ENCODE measurements around the gene TPCN1. TPM values are rescaled to one million over a fixed set of nuclear protein-coding genes. Genes with fewer than 3 reads are reported as not detected.

Gene TPCN1
- total and polyA plus RNA-seq, 2 of the 8 experiments (the other 6 are each of a cell fraction or from before 2014, with no cell fraction given), result 14.9 to 21.4 TPM

DNA sequence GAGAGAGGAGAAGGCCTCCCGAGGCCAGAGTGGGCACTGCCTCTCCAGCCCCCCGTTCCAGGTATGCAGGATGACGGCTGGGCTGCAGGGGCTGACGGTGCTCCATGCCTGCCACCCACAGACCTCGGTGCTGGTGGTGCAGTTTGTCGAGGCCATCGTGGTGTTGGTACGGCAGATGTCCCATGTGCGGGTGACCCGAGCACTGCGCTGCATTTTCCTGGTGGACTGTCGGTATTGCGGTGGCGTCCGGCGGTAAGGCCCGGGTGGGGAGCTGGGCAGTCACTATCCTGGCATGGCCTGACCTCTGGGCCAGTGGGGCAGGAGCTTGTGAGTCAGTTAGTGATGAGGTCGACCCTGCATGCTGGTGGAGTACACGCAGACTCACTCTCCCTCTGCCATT, 47.4 kb downstream of the TPCN1 start:
- Histone ChIP-seq H2BK15ac (ENCODE audit: low read length) (no peak overlapping the region), H4K8ac (ENCODE audit: extremely low read depth, insufficient read depth, low read length) (no peak overlapping the region), H4K20me1 (replicated peaks in 1 of 2; ENCODE audit: control insufficient read depth in 1 of 2, insufficient read depth in 2 of 2, low read length in 2 of 2) (peaks cover 0 to 6% of the 10 kb centered on the region in 2 experiments), H3K27ac (ENCODE audit: low read depth, low read length) (no peak overlapping the region), H2AFZ (ENCODE audit: low read length) (no peak overlapping the region), H3K79me2 (ENCODE audit: control insufficient read depth in 1 of 2, insufficient read depth in 2 of 2, low read length in 2 of 2) (no peaks in the 10 kb centered on the region), H3K14ac (ENCODE audit: insufficient read length) (no peak overlapping the region), H3K4ac (replicated peaks; ENCODE audit: insufficient read length, low read depth, low read length) (no peak overlapping the region), H3K18ac (ENCODE audit: extremely low read depth, low read length) (no peak overlapping the region), H3K23me2 (ENCODE audit: low read depth, low read length) (no peaks in the 10 kb centered on the region), H3K4me1 (replicated peaks in 1 of 4; ENCODE audit: control insufficient read depth in 3 of 4, insufficient read depth in 4 of 4, low read length in 3 of 4) (no peaks in the 10 kb centered on the region; a peak in 1 of 7 replicates), H3K4me2 (ENCODE audit: insufficient read depth in 1 of 2, low read depth in 2 of 2, low read length in 2 of 2) (no peak overlapping the region), H2BK120ac (replicated peaks; ENCODE audit: low read depth, low read length) (no peak overlapping the region), H2AK5ac (ENCODE audit: low read depth, low read length) (no peak overlapping the region), H3K9me3 (ENCODE audit: insufficient read depth in 2 of 2, low read depth in 1 of 2, low read length in 1 of 2) (no peaks in the 10 kb centered on the region), H2BK20ac (ENCODE audit: low read length) (no peak overlapping the region), H4K5ac (ENCODE audit: insufficient read length, low read depth, low read length) (no peak overlapping the region), H4K91ac (replicated peaks; ENCODE audit: insufficient read length, low read length) (no peak overlapping the region), H3K4me3 (ENCODE audit: extremely low read depth in 1 of 4, insufficient read depth in 2 of 4, low read depth in 3 of 4, low read length in 4 of 4) (no peak overlapping the region), H2BK5ac (ENCODE audit: low read depth, low read length) (no peak overlapping the region), H3K23ac (ENCODE audit: insufficient read length) (no peak overlapping the region), H3K27me3 (replicated peaks in 1 of 4; ENCODE audit: control insufficient read depth in 3 of 4, extremely low read depth in 1 of 4, insufficient read depth in 3 of 4, low read length in 3 of 4) (no peaks in the 10 kb centered on the region), H3K79me1 (ENCODE audit: low read depth, low read length) (no peaks in the 10 kb centered on the region), H3K36me3 (ENCODE audit: control insufficient read depth in 2 of 4, insufficient read depth in 4 of 4, low read length in 3 of 4) (no peaks in the 10 kb centered on the region; a peak in 1 of 8 replicates), H2BK12ac (ENCODE audit: low read depth, low read length) (no peak overlapping the region), H3K56ac (replicated peaks; ENCODE audit: insufficient read length, low read depth, low read length) (no peak overlapping the region), H3K9ac (replicated peaks in 1 of 4; ENCODE audit: extremely low read depth in 1 of 4, low read depth in 3 of 4, low read length in 3 of 4) (no peak overlapping the region)
- ChIA-PET POLR2A (ENCODE audit: partially characterized antibody) (interaction anchor here (1.0 to 1.1 kb wide), 2 partner anchors 30 to 33 kb away, joined by 3 to 5 read pairs; no protein-coding TSS in a partner anchor), CTCF (ENCODE audit: partially characterized antibody) (interaction anchor here (0.7 kb wide), 1 partner anchor 52 kb away, joined by 3 read pairs; no protein-coding TSS in a partner anchor)
- 97% methylated on average over 19 of the region's 19 CpGs; no CpG with 5 or more reads in 1 of the 2 experiments for WGBS, 2 experiments (ENCODE audit: extremely low coverage in 1 of 2, insufficient coverage in 1 of 2, insufficient read length in 1 of 2, insufficient replicate concordance in 2 of 2, low coverage in 1 of 2, low lambda C conversion rate in 2 of 2, missing lambda C conversion rate in 1 of 2)
- FAIRE-seq (no peak), DNase-seq (ENCODE audit: low read depth in 1 of 2, low spot score in 2 of 2) (no peak)
- TF ChIP-seq PHF8 (conservative IDR thresholded peaks at IDR 0.05; ENCODE audit: low read depth, low read length) (no peak), NANOG (IDR thresholded peaks at IDR 0.05; ENCODE audit: insufficient read depth, low read depth, low read length, poor library complexity, severe bottlenecking) (no peak), POLR2AphosphoS5 (IDR thresholded peaks at IDR 0.05; ENCODE audit: low read depth, low read length) (no peak), RBBP5 (IDR thresholded peaks at IDR 0.05; ENCODE audit: borderline replicate concordance, low read depth, low read length) (no peak), HDAC6 (IDR thresholded peaks at IDR 0.05; ENCODE audit: low read depth, low read length) (no peak), TCF12 (IDR thresholded peaks at IDR 0.05; ENCODE audit: low read depth, low read length) (no peak), SIX5 (IDR thresholded peaks at IDR 0.05; ENCODE audit: low read depth, low read length) (no peak), POU5F1 (IDR thresholded peaks at IDR 0.05; ENCODE audit: low read depth, low read length) (no peak), TEAD4 (IDR thresholded peaks at IDR 0.05; ENCODE audit: low read depth, low read length) (no peak)
- TF ChIP-seq, protein P1, sequence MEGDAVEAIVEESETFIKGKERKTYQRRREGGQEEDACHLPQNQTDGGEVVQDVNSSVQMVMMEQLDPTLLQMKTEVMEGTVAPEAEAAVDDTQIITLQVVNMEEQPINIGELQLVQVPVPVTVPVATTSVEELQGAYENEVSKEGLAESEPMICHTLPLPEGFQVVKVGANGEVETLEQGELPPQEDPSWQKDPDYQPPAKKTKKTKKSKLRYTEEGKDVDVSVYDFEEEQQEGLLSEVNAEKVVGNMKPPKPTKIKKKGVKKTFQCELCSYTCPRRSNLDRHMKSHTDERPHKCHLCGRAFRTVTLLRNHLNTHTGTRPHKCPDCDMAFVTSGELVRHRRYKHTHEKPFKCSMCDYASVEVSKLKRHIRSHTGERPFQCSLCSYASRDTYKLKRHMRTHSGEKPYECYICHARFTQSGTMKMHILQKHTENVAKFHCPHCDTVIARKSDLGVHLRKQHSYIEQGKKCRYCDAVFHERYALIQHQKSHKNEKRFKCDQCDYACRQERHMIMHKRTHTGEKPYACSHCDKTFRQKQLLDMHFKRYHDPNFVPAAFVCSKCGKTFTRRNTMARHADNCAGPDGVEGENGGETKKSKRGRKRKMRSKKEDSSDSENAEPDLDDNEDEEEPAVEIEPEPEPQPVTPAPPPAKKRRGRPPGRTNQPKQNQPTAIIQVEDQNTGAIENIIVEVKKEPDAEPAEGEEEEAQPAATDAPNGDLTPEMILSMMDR (IDR thresholded peaks at IDR 0.05; ENCODE audit: control extremely low read depth in 1 of 3, insufficient read depth in 1 of 3, low read depth in 1 of 3, low read length in 3 of 3), result no peak
- TF ChIP-seq, protein P2, sequence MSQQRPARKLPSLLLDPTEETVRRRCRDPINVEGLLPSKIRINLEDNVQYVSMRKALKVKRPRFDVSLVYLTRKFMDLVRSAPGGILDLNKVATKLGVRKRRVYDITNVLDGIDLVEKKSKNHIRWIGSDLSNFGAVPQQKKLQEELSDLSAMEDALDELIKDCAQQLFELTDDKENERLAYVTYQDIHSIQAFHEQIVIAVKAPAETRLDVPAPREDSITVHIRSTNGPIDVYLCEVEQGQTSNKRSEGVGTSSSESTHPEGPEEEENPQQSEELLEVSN (IDR thresholded peaks at IDR 0.05), result no peak

Measured in H1 (cell line).